ENCODE data around the gene RPL37. TPM values are rescaled to one million over a fixed set of nuclear protein-coding genes. Genes with fewer than 3 reads are reported as not detected.

RPL37 gene
- total RNA-seq, 1 donor from 2014 or later, result 965 TPM

GRCh38 chr5:40832345-40832744 is 2.7 kb downstream of the RPL37 start:
- H3K4me1 ChIP-seq, result peaks cover 31% of the 10 kb centered on the region
- TF ChIP-seq, protein P1, sequence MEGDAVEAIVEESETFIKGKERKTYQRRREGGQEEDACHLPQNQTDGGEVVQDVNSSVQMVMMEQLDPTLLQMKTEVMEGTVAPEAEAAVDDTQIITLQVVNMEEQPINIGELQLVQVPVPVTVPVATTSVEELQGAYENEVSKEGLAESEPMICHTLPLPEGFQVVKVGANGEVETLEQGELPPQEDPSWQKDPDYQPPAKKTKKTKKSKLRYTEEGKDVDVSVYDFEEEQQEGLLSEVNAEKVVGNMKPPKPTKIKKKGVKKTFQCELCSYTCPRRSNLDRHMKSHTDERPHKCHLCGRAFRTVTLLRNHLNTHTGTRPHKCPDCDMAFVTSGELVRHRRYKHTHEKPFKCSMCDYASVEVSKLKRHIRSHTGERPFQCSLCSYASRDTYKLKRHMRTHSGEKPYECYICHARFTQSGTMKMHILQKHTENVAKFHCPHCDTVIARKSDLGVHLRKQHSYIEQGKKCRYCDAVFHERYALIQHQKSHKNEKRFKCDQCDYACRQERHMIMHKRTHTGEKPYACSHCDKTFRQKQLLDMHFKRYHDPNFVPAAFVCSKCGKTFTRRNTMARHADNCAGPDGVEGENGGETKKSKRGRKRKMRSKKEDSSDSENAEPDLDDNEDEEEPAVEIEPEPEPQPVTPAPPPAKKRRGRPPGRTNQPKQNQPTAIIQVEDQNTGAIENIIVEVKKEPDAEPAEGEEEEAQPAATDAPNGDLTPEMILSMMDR (IDR thresholded peaks at IDR 0.05), result no peak
- ATAC-seq (no peak), DNase-seq (no peak)
- H3K27me3 ChIP-seq (ENCODE audit: low read depth), result no peaks in the 10 kb centered on the region
- peaks cover 68% of the 10 kb centered on the region for H3K36me3 ChIP-seq
- H3K4me3 ChIP-seq, result no peak overlapping the region
- no peak overlapping the region for H3K27ac ChIP-seq
- no peaks in the 10 kb centered on the region for H3K9me3 ChIP-seq
- intact Hi-C loops (cut with DNase I), result no loop called here

- Histone ChIP-seq H3K27ac (no peak overlapping the region), H3K27me3 (ENCODE audit: low read depth) (no peaks in the 10 kb centered on the region), H3K4me1 (peaks cover 31% of the 10 kb centered on the region), H3K4me3 (no peak overlapping the region), H3K36me3 (peaks cover 75% of the 10 kb centered on the region), H3K9me3 (no peaks in the 10 kb centered on the region)
- DNase-seq (no peak), ATAC-seq (no peak)
- TF ChIP-seq, protein P1 (IDR thresholded peaks at IDR 0.05), result no peak
- intact Hi-C loops (cut with DNase I), result no loop called here
Observed at GRCh38 chr5:40831346-40832210, 3.4 kb downstream of the RPL37 start.

- Histone ChIP-seq H3K36me3 (peaks cover 89% of the 10 kb centered on the region), H3K9me3 (no peaks in the 10 kb centered on the region), H3K27ac (no peak overlapping the region), H3K4me1 (peaks cover 22% of the 10 kb centered on the region), H3K4me3 (no peak overlapping the region), H3K27me3 (ENCODE audit: low read depth) (no peaks in the 10 kb centered on the region)
- TF ChIP-seq, protein P1 (IDR thresholded peaks at IDR 0.05), result no peak
- intact Hi-C loops (cut with DNase I), result no loop called here
- DNase-seq (no peak), ATAC-seq (no peak)
Observed at GRCh38 chr5:40829748-40830533, 5.1 kb downstream of the RPL37 start.

DNA sequence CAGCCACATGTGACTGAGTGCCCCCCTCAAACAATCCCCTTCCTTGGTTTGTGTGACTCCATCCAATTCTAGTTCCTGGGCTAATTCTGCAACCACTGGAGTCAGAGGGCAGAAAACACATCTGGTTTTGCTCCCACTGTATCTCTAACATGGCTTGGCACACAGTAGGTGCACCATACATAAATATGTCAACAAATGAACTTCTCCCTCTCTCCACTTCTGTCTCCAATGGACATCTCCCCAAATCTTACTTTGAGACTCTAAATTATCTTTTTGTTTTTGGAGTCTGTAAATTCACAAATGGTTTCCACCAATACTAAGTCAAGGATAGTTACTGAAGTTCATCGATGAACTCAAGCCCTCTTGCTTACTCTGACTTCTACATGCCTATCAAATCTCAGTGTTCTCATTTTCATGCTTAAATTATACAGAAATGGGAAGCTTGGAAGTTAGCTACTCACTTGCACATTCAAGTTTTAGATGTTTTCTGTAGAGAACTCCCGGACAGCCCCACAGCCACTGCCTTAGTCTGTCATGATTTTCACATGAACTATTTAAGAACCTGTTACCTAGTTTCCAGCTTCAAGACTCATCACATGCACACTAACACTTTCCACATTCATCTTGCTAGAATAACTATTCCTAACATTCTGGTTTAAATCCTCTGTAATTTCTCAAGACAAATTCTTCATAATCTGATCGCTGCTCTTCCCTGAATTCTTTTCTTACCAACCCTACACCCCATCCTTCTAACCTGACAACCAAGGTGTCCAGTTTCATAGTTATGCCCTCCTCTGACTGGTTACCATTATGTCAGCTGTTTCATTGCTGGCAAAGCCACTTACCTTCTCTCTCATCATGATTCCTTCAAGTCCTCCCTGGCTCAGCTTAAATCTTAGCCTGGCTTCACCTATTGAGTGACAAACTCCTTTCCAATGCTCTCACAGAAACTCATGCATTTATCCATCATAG is 6.0 kb downstream of the RPL37 start:
- Histone ChIP-seq H3K27me3 (ENCODE audit: low read depth) (no peaks in the 10 kb centered on the region), H3K9me3 (no peaks in the 10 kb centered on the region), H3K27ac (no peak overlapping the region), H3K4me1 (peaks cover 19% of the 10 kb centered on the region), H3K36me3 (peaks cover 88% of the 10 kb centered on the region), H3K4me3 (no peak overlapping the region)
- intact Hi-C loops (cut with DNase I), result no loop called here
- ATAC-seq (no peak), DNase-seq (no peak)
- TF ChIP-seq, protein P1 (IDR thresholded peaks at IDR 0.05), result no peak

Measured in lower lobe of right lung (tissue), 2 donors.